NB4 (cell line): ENCODE results near the gene EIF2B5.
"Not testable (repeated sequence)": the region's sequence is repeated elsewhere in the genome, so short reads cannot be mapped to it uniquely, and the experiment has no call there.

Source experiments
- DNase-seq: peaks from one replicate; pipeline ENCODE4 v3.0.0; 2010; ENCODE audit warnings: low read depth
- H3K4me3 ChIP-seq: one replicate; pipeline ENCODE4 v1.5.1; 2011; ENCODE audit warnings: mild to moderate bottlenecking, low read depth, low read length, moderate library complexity
- MYC ChIP-seq: IDR thresholded peaks from 2 replicates; pipeline ENCODE4 v1.6.1; 2011; ENCODE audit warnings: low read depth, low read length
- POLR2A ChIP-seq: IDR thresholded peaks from 2 replicates; pipeline ENCODE4 v1.6.1; 2011; ENCODE audit warnings: mild to moderate bottlenecking; ENCODE audit not compliant: insufficient read length; ENCODE audit errors: extremely low read depth
- TF ChIP-seq, protein P1 (sequence below): IDR thresholded peaks from one replicate; pipeline ENCODE4 v1.5.1; 2012; ENCODE audit warnings: low read depth, low read length
- TF ChIP-seq, protein P2 (sequence below): IDR thresholded peaks from 2 replicates; pipeline ENCODE4 v1.6.1; 2011; ENCODE audit warnings: low read depth, low read length

EIF2B5 gene

DNA sequence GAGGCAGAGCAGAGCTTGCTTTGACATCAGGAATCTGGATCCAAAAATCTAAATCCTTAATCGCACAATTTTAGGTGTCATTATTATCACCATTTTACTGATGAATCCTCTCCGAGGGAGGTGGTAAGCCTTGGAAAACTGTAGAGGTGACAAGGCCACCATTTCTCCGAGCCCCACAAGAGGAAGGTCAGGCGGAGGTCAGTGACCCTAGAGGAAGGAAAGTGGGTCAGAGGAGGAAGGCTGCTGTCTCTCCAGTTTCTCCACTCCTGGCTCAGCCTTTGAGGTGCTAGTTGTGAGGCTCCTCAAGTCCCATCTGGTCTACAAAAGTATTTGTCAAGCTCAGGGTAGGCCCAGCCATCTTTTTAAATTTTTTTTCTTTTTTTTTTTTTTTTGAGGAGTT lies 23.2 kb downstream of the EIF2B5 start:
- no peak for DNase-seq
- TF ChIP-seq, protein P1, sequence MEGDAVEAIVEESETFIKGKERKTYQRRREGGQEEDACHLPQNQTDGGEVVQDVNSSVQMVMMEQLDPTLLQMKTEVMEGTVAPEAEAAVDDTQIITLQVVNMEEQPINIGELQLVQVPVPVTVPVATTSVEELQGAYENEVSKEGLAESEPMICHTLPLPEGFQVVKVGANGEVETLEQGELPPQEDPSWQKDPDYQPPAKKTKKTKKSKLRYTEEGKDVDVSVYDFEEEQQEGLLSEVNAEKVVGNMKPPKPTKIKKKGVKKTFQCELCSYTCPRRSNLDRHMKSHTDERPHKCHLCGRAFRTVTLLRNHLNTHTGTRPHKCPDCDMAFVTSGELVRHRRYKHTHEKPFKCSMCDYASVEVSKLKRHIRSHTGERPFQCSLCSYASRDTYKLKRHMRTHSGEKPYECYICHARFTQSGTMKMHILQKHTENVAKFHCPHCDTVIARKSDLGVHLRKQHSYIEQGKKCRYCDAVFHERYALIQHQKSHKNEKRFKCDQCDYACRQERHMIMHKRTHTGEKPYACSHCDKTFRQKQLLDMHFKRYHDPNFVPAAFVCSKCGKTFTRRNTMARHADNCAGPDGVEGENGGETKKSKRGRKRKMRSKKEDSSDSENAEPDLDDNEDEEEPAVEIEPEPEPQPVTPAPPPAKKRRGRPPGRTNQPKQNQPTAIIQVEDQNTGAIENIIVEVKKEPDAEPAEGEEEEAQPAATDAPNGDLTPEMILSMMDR = no peak
- TF ChIP-seq, protein P2, sequence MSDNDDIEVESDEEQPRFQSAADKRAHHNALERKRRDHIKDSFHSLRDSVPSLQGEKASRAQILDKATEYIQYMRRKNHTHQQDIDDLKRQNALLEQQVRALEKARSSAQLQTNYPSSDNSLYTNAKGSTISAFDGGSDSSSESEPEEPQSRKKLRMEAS = no peak
- TF ChIP-seq MYC = no peak
- no peak for TF ChIP-seq POLR2A
- no peak overlapping the region for H3K4me3 ChIP-seq

DNA sequence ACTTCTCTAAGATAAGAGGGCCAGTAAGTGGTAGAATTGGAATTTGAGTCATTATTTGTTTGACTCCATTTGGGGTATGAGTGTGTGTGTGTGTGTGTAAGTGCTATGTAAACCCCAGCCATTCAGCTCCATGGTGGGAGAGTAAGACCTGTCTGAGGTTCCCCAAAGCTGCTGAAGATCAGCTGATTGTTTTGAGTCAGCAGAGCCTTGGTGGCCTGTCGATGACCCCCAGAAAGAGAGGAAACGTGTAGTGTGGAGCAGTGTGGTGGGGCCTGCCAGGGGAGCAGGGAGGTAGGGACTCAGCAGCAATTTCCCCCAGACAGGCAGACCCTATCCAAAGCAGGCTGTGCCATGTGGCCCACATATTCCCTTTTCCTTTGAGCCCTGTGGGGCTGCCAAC lies 25.3 kb downstream of the EIF2B5 start:
- DNase-seq = no peak
- no peak overlapping the region for H3K4me3 ChIP-seq
- TF ChIP-seq, protein P1 = no peak
- no peak for TF ChIP-seq POLR2A
- TF ChIP-seq MYC = no peak
- TF ChIP-seq, protein P2 = no peak

DNA sequence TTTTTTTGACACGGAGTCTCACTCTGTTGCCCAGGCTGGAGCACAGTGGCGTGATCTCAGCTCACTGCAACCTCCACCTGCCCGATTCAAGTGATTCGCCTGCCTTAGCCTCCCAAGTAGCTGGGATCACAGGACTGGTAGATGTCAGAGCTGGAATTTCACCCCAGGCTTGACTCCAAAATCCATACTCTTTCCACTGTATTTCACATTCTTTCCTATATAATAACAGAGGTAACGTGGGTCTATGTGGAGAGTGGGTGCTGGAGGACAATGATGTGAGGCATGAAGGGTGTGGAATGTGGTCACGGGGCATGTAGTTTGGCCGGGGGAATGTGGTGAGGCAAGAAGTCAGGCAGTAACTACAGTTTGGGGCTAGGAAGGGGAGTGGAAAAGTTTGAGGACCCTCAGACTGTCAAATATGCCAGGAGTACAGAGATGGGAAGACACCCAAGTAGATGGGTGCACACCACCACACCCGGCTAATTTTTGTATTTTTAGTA lies 27.5 kb downstream of the EIF2B5 start:
- not testable (repeated sequence) for DNase-seq, H3K4me3 ChIP-seq

DNA sequence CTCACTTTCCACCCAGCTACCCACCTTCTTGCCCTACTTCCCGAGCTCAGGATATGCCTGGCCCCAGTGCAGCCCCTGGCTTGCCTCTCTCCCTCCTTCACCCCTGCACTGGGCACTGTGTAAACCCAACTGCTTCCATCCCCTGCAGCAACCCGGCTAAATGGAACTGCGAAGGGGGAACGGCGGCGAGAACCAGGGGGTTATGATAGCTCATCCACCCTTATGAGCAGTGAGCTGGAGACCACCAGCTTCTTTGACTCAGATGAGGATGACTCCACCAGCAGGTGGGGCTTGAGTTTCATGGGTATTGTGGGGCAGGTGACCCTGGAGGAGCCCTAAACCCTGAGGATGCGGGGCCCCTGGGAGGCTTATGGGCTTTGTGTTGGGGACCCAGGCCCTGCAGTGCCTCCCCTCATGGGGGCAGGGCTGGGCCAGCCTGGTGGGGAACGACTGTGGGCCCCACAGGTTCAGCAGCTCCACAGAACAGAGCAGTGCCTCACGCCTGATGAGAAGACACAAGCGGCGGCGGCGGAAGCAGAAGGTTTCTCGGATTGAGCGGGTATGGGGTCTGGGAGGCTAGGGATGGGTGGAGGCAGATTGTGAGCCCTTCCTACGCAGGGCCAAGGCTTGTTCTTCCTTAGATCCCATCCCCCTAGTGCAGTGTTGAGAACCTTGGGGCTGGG lies 29.6 kb downstream of the EIF2B5 start:
- no peak for DNase-seq
- no peak for TF ChIP-seq POLR2A
- TF ChIP-seq MYC = no peak
- TF ChIP-seq, protein P1 = no peak
- TF ChIP-seq, protein P2 = no peak
- H3K4me3 ChIP-seq = no peak overlapping the region

DNA sequence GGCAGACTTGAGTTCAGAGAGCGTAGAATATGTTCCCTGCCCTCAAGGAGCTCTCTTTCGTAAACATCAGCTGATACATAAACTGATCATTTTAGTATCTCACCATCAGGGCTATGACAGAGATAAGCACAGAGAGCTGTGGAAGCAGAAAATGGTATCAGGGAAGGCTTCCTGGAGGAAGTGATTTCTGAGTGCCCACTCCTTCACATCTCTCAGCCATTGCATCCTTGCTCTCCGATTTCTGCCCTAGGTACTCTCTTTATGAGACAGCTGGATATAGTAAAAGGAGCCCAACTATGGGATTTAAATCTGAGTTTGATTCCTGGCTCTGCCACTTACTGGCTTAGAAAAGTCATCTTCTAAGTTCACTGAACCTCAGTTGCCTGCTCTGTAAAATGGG lies 30.4 kb downstream of the EIF2B5 start:
- DNase-seq = no peak
- no peak overlapping the region for H3K4me3 ChIP-seq
- TF ChIP-seq MYC (no peak), POLR2A (no peak)
- TF ChIP-seq, protein P2 = no peak
- TF ChIP-seq, protein P1 = no peak

DNA sequence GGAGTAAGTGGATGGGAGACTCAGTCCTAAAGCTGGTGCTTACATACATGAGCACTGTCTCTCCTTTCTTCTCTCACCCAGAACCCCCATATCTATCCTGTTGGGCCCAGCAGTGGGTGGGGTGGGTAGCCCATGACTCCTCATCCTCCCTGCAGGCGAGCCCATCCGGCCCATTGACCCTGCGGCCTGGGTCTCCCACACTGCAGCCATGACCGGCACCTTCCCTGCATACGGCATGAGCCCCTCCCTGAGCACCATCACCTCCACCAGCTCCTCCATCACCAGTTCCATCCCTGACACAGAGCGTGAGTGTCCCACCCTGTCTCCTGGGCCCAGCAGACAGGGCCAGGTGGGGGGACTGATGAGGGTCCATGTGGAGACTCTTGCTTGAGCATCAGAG lies 31.5 kb downstream of the EIF2B5 start:
- TF ChIP-seq, protein P2 = no peak
- no peak for TF ChIP-seq MYC
- no peak for TF ChIP-seq POLR2A
- TF ChIP-seq, protein P1 = no peak
- no peak for DNase-seq
- H3K4me3 ChIP-seq = no peak overlapping the region
